Measurements from ENCODE around the gene KDM2A.

DNA sequence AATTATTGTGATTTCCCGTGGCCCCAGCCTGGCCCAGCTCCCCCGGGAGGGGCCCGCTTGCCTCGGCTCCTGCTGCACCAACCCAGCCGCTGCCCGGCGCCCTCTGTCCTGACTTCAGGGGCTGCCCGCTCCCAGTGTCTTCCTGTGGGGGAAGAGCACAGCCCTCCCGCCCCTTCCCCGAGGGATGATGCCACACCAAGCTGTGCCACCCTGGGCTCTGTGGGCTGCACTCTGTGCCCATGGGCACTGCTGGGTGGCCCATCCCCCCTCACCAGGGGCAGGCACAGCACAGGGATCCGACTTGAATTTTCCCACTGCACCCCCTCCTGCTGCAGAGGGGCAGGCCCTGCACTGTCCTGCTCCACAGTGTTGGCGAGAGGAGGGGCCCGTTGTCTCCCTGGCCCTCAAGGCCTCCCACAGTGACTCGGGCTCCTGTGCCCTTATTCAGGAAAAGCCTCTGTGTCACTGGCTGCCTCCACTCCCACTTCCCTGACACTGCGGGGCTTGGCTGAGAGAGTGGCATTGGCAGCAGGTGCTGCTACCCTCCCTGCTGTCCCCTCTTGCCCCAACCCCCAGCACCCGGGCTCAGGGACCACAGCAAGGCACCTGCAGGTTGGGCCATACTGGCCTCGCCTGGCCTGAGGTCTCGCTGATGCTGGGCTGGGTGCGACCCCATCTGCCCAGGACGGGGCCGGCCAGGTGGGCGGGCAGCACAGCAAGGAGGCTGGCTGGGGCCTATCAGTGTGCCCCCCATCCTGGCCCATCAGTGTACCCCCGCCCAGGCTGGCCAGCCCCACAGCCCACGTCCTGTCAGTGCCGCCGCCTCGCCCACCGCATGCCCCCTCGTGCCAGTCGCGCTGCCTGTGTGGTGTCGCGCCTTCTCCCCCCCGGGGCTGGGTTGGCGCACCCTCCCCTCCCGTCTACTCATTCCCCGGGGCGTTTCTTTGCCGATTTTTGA, 166.8 kb downstream of the KDM2A start:
- TF ChIP-seq POLR2A (IDR thresholded peaks at IDR 0.05; ENCODE audit: low read depth, low read length) (no peak), POLR2AphosphoS5 (IDR thresholded peaks at IDR 0.05; ENCODE audit: low read depth, low read length) (peak; percentile 51; the same call in 1 of the 2 replicates)
